GM12865 (cell line): ENCODE data around the gene GAREM2.

Source experiments
- DNase-seq: peaks from one replicate; pipeline ENCODE4 v3.0.0; 2010; ENCODE audit warnings: low read depth
- H3K4me3 ChIP-seq: 2 replicates; pipeline ENCODE4 v1.5.1; 2011; ENCODE audit warnings: mild to moderate bottlenecking, low read depth, low read length, control low read depth
- CTCF ChIP-seq: IDR thresholded peaks from 2 replicates; pipeline ENCODE4 v1.5.1; 2011; ENCODE audit warnings: low read length, control low read depth, low read depth, inconsistent platforms; ENCODE audit not compliant: insufficient read depth; ENCODE audit errors: missing control alignments

The GAREM2 gene

GRCh38 chr2:26224095-26224494 lies 51.2 kb downstream of the GAREM2 start:
- H3K4me3 ChIP-seq = no peak overlapping the region
- no peak for TF ChIP-seq CTCF
- DNase-seq = no peak

GRCh38 chr2:26229595-26229994 lies 56.7 kb downstream of the GAREM2 start:
- H3K4me3 ChIP-seq = no peak overlapping the region
- DNase-seq = no peak
- TF ChIP-seq CTCF = no peak

- no peak for TF ChIP-seq CTCF
- no peak for DNase-seq
Measured at GRCh38 chr2:26230806-26231205, 57.9 kb downstream of the GAREM2 start.

GRCh38 chr2:26235089-26235488 lies 62.2 kb downstream of the GAREM2 start:
- TF ChIP-seq CTCF = no peak
- DNase-seq = no peak
- H3K4me3 ChIP-seq = no peak overlapping the region

More at GRCh38 chr2:26230806-26231205, 57.9 kb downstream of the GAREM2 start:
- H3K4me3 ChIP-seq = no peak overlapping the region

GRCh38 chr2:26237868-26238267 lies 65.0 kb downstream of the GAREM2 start:
- DNase-seq = no peak
- TF ChIP-seq CTCF = no peak
- no peak overlapping the region for H3K4me3 ChIP-seq

GRCh38 chr2:26238311-26238958 lies 65.5 kb downstream of the GAREM2 start:
- no peak for DNase-seq
- H3K4me3 ChIP-seq = no peak overlapping the region
- TF ChIP-seq CTCF = no peak
